ENCODE data around the gene TNP2. TPM values are rescaled to one million over a fixed set of nuclear protein-coding genes. Genes with fewer than 3 reads are reported as not detected.
A peak's percentile ranks its signal among the peaks of the same experiment; 100 is the strongest.

Gene TNP2
- polyA plus RNA-seq, 1 donor = not detected

- no peak for DNase-seq
These were observed 8.6 kb upstream of the TNP2 start for GRCh38 chr16:11277607-11278337.

GRCh38 chr16:11276896-11277593 is 7.9 kb upstream of the TNP2 start:
- DNase-seq = no peak

DNA sequence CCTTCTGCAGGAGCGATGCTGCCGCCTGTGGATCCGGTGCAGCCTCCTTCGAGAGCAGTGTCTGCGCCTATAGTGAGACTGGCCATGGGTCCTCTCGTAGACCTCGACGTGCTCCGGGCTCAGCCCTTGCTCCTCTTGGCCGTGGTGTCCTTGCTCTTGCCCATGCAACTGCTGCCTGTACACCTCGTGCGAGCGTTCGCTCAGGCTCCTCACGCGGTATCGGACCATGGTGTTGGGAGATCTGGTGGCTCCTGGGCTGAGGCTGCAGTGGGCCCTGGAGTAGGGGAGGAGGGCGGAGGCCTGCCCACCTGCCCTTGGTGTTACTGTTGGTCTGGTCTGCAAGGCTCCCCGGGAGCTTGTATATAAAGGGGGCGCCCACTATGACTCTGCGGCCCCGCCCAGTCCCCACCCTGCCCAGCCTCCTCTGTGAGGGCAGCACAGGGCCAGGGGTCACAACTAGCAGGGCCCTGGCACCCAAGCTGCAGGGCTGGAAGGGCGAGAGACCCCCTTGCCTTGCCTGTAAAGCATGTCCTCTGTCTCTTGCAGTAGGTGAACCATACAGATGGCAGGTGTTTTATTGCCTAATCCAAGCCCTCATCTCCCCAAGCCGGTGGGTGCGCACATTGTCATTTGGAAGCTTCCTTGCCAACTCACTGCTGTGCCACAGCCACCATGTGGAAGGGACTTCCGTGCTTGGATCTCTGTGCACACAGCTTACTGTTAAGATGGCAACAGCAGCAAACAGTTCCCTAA is 7.2 kb upstream of the TNP2 start, which contains the start of gene PRM2:
TSS of gene PRM2 (minus strand) at position 338 of the 753 bp plus-strand sequence. CDS start at position 228, 110 bp downstream.
- DNase-seq = no peak

DNA sequence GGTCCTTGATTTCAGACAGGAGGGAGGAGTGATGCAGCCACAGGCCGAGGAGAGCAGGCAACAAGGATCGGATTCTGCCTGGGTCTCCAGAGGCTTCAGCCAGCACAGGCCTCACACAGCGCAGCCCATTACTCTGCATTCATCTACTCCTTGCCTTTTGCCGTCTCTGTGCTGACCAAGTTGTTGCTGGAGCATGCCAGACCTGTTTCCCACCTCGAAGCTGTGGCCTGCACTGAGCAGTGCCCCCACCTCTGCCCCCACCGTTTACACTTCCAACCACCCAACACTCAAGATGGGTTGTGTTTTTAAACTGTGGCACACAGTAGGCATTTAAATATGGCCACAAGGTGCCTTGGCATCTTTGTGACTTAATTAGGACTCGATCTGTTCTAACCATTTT is 5.8 kb upstream of the TNP2 start:
- no peak for DNase-seq

GRCh38 chr16:11273721-11274324 is 4.7 kb upstream of the TNP2 start:
- peak; percentile 85 for DNase-seq

DNA sequence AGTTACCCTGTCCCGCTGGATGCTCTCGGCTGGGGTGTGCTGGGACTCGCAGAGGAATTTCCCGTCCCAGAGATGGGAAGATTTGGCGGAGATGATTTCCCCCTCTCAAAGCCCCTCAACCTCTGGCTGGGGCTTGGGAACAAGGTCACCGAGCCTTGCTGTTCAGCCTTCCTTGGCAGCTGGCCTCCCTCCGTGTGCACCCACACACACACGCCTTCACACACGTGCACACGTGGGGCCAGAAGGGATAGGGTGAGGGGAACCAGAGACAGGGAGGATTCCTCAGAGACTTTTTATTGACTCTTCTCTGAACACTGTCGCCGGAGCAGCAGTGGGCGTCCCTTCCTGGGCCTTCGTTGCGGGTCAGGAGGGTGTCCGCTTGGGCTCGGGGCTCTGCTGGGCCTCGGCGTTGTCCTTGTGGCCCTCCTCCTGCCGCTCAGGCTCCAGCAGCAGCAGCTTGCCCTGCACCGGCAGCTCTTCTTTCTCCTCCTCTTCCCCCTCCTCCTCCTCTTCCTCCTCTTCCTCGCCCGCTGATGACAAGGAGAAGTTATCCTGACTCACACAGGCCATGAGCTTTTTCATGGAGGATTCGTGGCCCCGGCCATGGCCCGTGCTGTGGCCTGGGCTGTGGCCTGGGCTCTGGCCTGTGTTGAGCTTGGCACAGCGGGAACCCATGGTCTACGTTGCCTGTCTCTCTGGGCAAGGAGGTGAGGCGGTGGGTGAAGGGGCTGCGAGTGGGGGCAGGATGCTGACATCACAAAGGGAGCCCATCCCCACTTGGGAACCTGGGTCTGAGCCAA is 4.0 kb upstream of the TNP2 start, which contains the start of gene PRM3:
TSS of gene PRM3 (minus strand) at position 709 of the 800 bp plus-strand sequence. CDS start at position 675, 34 bp downstream.
- DNase-seq = no peak

DNA sequence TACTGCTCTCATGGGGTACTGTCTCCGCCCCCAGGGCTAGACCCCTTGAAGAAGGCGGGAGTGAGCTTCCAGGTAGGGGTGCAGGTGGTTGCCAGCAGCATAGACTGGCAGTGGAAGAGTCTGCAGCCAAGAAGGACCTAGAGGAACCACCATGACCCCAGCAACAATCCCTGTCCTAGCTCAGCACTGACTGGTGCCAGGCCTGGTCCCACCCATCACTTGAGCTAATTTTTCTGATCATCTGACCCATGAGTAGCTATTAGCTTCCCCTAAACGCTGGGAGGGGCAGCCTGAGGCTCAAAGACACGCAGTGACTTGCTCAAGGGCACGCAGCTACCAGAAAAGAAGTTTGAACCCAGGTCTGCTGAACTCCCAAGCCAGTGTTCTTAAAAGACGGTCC is 3.4 kb upstream of the TNP2 start:
- DNase-seq = no peak

DNA sequence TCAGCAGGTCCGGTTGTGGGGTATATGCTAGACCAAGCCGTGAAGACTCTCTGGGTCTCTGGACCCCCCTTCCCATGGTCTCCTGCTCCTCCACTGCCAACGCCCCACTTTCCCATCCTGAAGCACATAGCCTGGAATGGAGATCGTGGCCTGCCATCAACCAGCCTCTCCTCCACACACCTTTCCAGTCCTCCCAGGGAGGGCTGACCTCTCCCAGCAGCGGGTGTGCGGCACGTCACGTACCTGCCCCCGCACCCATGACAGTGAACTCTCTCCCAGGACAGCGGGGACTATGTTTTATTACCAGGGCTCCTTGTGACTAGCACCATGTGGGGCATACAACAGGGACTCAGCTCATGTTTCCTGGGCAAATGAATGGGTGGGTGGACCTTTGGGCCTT is 2.5 kb upstream of the TNP2 start:
- DNase-seq = no peak

DNA sequence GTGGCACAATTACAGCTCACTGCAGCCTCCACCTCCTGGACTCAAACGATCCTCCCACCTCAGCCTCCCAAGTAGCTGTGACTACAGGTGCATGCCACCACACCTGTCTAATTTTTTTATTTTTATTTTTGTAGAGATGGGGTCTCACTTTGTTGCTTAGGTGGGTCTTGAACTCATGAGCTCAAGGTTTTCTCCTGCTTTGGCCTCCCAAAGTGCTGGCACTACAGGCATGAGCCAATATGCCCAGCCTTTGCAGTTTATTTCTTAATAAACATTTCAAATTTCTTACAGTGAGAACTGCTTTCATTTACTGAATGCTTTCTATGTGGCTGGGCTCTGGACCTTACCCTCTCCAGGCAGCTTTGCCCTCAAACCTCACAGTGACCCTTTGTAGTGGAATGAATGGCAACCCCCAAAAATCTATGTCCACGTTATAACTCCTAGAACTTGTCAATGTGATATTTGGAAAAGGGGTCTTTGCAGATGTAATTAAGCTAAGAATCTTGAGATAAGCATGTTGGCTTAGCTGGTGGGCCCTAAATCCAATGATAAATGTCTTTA is 1.6 kb upstream of the TNP2 start:
- no peak for DNase-seq

DNA sequence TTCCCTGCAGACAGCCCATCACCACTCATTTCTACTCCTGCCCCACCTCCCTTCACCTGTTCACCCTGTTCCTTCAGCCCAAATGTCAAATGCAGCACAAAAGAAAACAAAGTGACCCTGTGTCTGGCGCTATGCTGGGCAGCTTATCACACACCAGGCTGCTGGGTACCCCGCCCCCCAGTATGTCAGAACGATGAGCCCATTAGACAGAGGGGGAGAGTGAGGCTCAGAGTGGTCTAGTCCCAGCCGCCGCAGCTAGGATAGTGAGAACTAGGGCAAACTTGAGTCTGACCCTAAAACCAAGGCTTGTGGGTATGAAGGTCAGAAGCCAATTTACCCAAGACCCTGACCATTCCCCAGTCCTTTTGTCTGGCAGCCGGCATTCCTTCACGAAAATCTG is 4.0 kb downstream of the TNP2 start:
- no peak for DNase-seq

- DNase-seq = no peak
These were observed 4.8 kb downstream of the TNP2 start for GRCh38 chr16:11264155-11264832.

GRCh38 chr16:11263737-11264136 is 5.4 kb downstream of the TNP2 start:
- DNase-seq = no peak

DNA sequence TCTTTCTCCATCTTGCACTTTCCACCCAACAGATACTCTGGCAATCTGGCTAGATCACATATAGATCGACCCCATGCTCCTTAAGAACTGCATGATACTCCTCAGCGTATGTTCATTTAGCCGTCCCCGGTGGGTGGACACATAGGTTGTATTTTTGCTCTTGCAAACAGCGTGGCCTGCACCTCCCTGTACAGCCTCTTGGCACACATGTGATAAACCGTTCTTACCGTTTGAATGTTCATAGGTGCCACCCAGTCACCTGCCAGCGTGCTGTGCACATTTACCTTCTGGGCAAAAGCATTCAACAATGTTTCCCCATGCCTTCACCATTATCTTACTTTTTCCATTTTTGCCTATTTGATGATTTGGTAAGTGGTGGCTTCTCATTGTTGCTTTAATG is 6.2 kb downstream of the TNP2 start:
- DNase-seq = no peak

GRCh38 chr16:11260596-11260966 is 8.5 kb downstream of the TNP2 start:
- no peak for DNase-seq

DNA sequence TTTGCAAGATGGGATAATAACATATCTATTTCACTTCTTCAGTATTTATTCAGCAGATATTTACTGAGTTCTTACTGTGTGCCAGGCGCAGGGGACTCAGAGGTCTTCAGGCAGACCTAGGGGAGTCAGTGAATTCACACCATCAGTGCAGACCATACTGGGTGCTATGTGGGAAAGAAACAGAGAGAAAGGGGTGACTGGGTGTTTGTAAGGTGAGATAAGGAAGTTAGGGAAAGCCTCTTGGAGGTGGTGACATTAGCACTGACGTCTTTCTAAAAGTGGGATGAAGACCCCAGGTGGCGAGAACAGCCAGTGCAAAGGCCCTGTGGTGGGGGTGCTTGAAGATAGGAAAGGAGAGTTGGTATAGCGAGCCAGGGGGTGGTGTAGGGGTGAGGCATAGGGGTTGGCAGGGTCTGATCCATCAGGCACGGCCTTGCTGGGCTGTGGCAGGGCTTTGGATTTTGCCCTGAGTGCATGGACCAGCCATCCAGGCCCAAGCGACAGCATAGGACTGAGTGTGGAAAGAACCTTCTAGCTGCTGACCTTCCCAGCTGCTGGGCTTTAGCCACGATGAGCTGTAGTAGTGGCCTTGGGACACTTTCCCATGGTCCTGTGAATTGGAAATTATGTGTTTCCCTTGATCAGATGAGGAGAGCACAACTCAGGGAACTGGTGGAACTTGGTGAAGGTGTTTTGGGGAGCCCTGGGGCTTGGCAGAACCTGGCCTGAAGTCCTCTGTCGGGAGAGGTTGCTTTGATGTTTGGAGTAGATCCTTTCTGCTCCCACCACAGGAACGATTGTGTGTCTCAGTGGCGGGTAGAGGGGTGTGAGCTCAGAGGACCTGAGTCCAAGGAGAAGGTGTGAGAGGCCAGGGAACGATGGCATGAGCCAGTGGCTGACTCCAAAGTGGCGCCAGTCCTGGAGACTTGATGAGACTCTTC is 9.2 kb downstream of the TNP2 start:
- DNase-seq = no peak

DNA sequence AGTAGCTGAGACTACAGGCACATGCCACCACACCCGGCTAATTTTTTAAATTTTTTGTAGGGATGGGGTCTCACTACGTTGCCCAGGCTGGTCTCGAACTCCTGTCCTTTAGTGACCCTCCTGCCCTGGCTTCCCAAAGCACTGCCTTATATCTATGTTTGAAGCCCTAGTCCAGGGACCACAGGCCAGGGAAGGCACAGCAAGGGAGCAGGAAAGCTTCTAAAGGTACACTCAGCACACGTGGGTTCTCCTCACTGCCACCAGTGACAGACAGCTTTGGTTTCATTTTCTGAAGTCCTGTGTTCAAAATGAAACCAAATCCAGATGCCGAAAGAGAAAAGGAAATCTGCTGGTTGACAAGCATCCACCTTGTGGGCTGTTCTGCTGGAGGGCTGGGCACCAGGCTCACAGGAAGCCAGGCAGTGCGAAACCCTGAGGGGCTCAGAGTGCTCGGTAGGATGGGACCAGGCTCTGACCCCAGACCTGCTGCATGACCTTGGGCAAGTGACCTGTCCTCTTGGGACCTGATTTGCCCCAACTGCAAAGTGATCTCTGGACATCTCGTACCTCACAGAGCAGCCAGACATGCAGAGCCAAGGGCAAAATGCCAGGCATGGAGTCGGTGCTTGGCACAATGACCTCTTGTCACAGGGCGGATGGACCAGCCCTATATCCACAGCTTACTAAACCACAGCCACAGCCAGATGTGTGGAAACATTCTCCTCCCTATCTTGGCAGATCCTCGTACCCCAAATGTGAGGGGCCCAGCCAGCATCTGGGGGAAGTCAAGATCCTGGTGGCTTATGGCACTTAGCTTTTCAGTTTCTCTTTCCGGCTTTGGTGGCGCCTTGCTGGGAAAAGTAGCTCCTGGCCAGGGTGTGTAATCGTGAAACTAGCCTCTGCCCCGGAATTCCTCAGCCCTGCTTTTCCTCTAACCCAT is 10.3 kb downstream of the TNP2 start:
- no peak for DNase-seq

DNA sequence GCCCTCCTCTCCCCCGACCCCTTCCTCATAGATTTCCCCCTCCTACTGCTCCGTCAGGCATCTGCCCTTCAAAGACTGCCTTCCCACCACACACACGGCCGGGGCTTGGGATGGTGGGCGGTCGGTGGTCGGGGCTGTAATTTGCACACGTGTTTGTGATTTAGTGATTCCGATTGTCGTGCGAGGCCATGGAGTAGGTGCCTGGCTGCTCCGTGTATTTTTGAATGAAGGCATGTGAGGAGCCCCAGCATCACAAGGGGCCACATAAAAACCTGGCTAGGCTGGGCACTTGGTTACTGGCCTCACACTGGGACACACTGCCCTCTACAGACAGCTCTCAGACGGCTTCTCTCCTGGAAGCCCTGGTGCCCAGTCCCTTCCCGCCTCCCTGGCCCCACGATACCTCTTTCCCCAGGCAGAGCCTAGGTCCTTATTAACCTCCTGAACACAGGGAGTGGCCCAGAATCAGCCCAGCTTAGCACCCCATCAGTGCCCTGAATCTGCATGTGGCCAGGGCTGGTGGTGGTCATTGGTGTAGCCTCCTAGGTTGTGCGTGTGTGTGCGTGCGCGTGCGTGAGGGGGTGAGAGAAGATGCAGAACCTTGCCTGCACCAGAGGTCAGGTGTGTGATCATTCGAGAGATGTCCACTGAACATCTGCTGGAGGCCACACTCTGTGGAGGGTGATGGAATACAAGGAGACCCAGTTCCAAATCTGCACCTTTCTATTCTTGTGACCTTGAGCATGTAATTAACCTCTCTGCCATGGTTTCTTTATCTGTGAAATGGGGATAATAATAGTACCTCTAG is 11.8 kb downstream of the TNP2 start:
- peak; percentile 84 for DNase-seq

All from left kidney (tissue), 2 donors.